GM21526 (cell line): ENCODE results near the gene LAIR1.

Experiments
- ATAC-seq: cut with Tn5 transposase; IDR thresholded peaks from one replicate; pipeline ENCODE4 v1.9.1; 2021; ENCODE audit warnings: moderate library complexity; ENCODE audit not compliant: unreplicated experiment, low FRiP score

The LAIR1 gene

GRCh38 chr19:54319892-54320670 is 44.6 kb downstream of the LAIR1 start:
- ATAC-seq: no peak

DNA sequence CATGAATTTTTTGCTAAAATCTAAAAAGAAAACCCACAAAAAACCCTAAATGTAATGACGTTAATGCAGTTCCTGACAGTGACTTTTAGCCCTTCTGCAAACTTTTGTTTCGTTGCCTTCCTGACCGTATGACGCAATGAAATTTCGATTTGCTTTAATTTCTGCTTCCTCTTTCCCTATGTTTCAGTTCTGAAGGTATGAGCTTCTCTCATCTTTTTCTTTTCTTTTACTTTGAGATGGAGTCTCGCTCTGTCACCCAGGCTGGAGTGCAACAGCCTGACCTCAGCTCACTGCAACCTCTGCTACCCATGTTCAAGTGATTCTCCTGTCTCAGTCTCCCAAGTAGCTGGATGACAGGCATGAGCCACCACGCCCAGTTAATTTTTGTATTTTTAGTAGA is 45.7 kb downstream of the LAIR1 start:
- ATAC-seq: no peak

- no peak for ATAC-seq
Observed at GRCh38 chr19:54317965-54318240, 46.8 kb downstream of the LAIR1 start.

DNA sequence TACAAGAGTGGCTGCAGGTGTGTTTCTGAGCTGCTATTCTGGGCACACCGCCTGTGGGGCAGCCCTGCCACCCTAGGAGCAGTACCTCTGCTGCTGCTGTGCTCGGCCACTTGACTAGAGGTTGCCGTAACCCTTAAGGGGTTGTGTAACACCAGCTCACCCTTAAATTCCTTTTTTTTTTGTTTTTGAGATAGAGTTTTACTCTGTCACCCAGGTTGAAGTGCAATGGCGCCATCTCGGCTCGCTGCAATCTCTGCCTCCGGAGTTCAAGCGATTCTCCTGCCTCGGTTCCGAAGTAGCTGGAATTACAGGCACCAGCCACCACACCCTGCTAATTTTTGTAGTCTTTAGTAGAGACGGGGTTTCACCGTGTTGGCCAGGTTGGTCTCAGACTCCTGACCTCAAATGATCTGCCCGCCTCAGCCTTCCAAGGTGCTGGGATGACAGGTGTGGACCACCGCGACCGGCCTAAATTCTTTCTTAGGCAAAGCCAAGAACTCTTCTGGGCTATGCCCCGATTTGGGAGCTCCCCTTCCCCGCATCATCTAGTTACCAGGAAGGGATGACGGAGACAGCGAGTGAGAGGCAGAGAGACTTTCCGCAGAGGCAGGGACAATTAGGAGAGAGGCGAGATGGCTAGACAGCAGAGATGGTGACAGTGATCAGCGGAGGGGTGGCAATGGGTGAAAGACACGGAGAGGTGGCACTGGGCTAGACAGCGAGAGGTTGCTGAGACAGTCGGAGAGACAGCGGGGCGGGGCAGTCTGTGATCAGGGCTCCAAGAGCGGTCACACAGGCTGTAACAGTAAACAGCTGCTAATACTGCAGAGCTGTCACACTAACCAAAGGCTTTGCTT is 47.4 kb downstream of the LAIR1 start:
- ATAC-seq: no peak

DNA sequence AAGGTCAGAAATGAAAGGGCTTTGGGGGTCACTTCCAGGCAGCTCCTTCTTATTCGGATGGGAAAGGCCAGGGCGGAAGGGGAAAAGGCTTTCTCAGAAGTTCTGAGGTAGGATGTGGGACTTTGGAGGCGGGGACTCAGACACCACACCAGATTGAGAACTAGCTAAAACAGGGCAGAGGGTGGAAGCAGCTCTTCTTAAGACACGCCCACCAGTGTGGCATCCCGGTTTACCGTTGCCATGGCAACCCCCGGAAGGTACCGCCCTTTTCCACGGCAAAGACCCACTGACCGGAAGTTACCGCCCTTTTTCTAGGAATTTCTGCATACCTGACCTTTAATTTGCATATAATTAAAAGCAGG is 48.0 kb downstream of the LAIR1 start:
- ATAC-seq: no peak

DNA sequence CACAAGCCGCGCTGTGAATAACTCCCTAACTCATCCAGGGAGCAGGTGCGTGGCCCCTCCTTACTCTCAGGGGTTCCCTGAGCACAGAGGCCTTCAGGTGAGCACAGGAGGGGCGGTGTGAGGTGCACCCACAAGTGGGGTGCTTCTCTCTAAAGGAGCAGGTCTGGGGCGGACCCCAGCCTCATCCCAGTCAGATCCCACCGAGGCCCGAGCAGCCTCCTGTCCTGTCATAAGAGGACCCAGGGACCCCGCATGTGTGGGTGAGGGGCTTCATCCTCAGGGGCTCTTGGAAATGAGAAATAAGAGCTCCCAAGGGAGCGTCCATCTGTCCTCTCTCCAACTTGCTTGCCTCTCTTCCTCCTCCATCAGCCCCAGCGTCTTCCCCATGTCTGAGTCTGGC is 48.8 kb downstream of the LAIR1 start:
- no peak for ATAC-seq

GRCh38 chr19:54312436-54313377 is 52.0 kb downstream of the LAIR1 start, which contains the start of gene LILRA5:
TSS of gene LILRA5 (minus strand) at chr19:54313166. CDS start at chr19:54313019, 147 bp downstream.
- no peak for ATAC-seq

DNA sequence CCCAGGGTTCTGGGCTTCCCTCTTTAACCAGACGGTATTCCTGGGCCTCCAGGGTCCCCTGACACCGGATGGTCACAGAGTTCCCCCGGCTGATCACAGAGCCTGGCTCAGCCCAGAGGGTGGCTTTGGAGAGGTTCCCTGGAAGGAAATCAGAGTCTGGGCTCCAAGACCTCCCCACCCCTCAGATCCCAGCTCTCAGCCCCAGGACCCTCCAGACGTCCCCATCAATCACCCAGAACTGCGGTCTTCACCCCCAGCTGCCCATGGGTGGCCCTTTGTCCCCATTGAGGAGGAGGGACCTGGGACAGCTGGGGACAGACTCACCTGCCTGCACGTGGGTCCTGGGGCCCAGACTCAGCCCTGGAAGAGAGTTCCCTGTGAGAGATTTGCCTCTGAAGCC is 52.7 kb downstream of the LAIR1 start:
- no peak for ATAC-seq

- no peak for ATAC-seq
Observed at GRCh38 chr19:54311486-54311885, 53.2 kb downstream of the LAIR1 start.

GRCh38 chr19:54310543-54310942 is 54.2 kb downstream of the LAIR1 start:
- ATAC-seq: no peak

GRCh38 chr19:54309811-54310210 is 54.9 kb downstream of the LAIR1 start:
- no peak for ATAC-seq

GRCh38 chr19:54307389-54308020 is 57.2 kb downstream of the LAIR1 start:
- no peak for ATAC-seq

GRCh38 chr19:54305141-54305540 is 59.6 kb downstream of the LAIR1 start:
- no peak for ATAC-seq

DNA sequence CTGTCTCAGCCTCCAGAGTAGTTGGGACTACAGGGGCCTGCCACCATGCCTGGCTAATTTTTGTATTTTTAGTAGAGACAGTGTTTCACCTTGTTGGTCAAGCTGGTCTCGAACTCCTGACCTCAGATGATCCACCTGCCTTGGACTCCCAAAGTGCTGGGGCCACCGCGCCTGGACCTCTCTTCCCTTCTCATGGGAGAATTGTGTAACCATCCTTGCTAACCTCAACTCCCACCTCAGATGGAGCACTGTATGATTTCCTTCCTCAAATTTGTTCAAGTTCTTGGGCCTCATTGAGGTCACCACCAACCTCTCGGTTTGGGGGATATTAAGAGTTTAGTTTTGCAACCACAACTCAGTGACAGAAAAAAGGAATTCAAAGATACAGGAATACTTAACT is 62.5 kb downstream of the LAIR1 start:
- no peak for ATAC-seq
